Upper lobe of left lung (tissue), 4 donors: ENCODE data around the gene NPY1R.

Source experiments
- EP300 ChIP-seq, 4 donors: sonication (generic); formaldehyde crosslinking; IDR thresholded peaks; one replicate each; pipeline ENCODE4 v1.5.1; 2017; ENCODE audit warnings: antibody characterized with exemption in 4 of 4, control low read depth in 2 of 4
- POLR2A ChIP-seq, 4 donors: fragments of 450-650 bp; IDR thresholded peaks; one replicate each; pipeline ENCODE4 v1.5.1; 2016 to 2017; ENCODE audit warnings: antibody characterized with exemption in 4 of 4, mild to moderate bottlenecking in 2 of 4
- POLR2AphosphoS5 ChIP-seq, 2 donors: sonication (generic); formaldehyde crosslinking; IDR thresholded peaks; one replicate each; pipeline ENCODE4 v1.5.1; 2017; ENCODE audit warnings: antibody characterized with exemption in 2 of 2
- TF ChIP-seq, protein P1 (sequence below), 6 experiments: fragments of 450-650 bp in 4 of 6; fragments of 200-600 bp in 2 of 6; sonication (generic) in 2 of 6; IDR thresholded peaks; one replicate each; pipeline ENCODE4 v1.5.1; 2016 to 2019; ENCODE audit warnings: antibody characterized with exemption in 6 of 6

GRCh38 chr4:163343604-163344146 is 11.3 kb upstream of the NPY1R start, which contains the start of gene NPY5R:
- TF ChIP-seq, protein P1, sequence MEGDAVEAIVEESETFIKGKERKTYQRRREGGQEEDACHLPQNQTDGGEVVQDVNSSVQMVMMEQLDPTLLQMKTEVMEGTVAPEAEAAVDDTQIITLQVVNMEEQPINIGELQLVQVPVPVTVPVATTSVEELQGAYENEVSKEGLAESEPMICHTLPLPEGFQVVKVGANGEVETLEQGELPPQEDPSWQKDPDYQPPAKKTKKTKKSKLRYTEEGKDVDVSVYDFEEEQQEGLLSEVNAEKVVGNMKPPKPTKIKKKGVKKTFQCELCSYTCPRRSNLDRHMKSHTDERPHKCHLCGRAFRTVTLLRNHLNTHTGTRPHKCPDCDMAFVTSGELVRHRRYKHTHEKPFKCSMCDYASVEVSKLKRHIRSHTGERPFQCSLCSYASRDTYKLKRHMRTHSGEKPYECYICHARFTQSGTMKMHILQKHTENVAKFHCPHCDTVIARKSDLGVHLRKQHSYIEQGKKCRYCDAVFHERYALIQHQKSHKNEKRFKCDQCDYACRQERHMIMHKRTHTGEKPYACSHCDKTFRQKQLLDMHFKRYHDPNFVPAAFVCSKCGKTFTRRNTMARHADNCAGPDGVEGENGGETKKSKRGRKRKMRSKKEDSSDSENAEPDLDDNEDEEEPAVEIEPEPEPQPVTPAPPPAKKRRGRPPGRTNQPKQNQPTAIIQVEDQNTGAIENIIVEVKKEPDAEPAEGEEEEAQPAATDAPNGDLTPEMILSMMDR (IDR thresholded peaks at IDR 0.05): no peak
- no peak for TF ChIP-seq EP300 (IDR thresholded peaks at IDR 0.05)
- no peak for TF ChIP-seq POLR2AphosphoS5 (IDR thresholded peaks at IDR 0.05)
- TF ChIP-seq POLR2A (IDR thresholded peaks at IDR 0.05): no peak
